Measurements from ENCODE around the gene PGP.
A peak's percentile ranks its signal among the peaks of the same experiment; 100 is the strongest.

PGP gene

GRCh38 chr16:2251296-2252111 is 36.9 kb upstream of the PGP start, which contains the start of gene ECI1:
Gene ECI1 (minus strand): TSS chr16:2251587. CDS start chr16:2251566, 21 bp downstream.
- DNase-seq (ENCODE audit: low read depth), result peak; percentile 70
- peak; percentile 57 for TF ChIP-seq CTCF (IDR thresholded peaks at IDR 0.05; ENCODE audit: low read depth, low read length, missing control alignments)
- peak within 1 kb of the TSS; percentile 75 for H3K4me3 ChIP-seq (ENCODE audit: low read depth, low read length)

- no peak for TF ChIP-seq CTCF (IDR thresholded peaks at IDR 0.05; ENCODE audit: low read depth, low read length, missing control alignments)
- peak; percentile 26 for DNase-seq (ENCODE audit: low read depth)
These were observed 36.1 kb upstream of the PGP start for GRCh38 chr16:2250652-2251295.

GRCh38 chr16:2246301-2246885 is 31.8 kb upstream of the PGP start:
- H3K4me3 ChIP-seq (ENCODE audit: low read depth, low read length), result no peak overlapping the region
- no peak for TF ChIP-seq CTCF (IDR thresholded peaks at IDR 0.05; ENCODE audit: low read depth, low read length, missing control alignments)
- no peak for DNase-seq (ENCODE audit: low read depth)

More at GRCh38 chr16:2250652-2251295, 36.1 kb upstream of the PGP start:
- H3K4me3 ChIP-seq (ENCODE audit: low read depth, low read length), result peak overlapping the region; percentile 75

GRCh38 chr16:2244926-2245795 is 30.5 kb upstream of the PGP start:
- no peak for TF ChIP-seq CTCF (IDR thresholded peaks at IDR 0.05; ENCODE audit: low read depth, low read length, missing control alignments)
- no peak for DNase-seq (ENCODE audit: low read depth)
- no peak overlapping the region for H3K4me3 ChIP-seq (ENCODE audit: low read depth, low read length)

GRCh38 chr16:2244301-2244700 is 29.7 kb upstream of the PGP start:
- TF ChIP-seq CTCF (IDR thresholded peaks at IDR 0.05; ENCODE audit: low read depth, low read length, missing control alignments), result no peak
- H3K4me3 ChIP-seq (ENCODE audit: low read depth, low read length), result no peak overlapping the region
- DNase-seq (ENCODE audit: low read depth), result no peak

- TF ChIP-seq CTCF (IDR thresholded peaks at IDR 0.05; ENCODE audit: low read depth, low read length, missing control alignments), result no peak
- DNase-seq (ENCODE audit: low read depth), result no peak
- no peak overlapping the region for H3K4me3 ChIP-seq (ENCODE audit: low read depth, low read length)
These were observed 29.1 kb upstream of the PGP start for GRCh38 chr16:2243781-2244180.

Data from GM12864 (cell line).